ENCODE measurements around the gene AHR. TPM values are rescaled to one million over a fixed set of nuclear protein-coding genes. Genes with fewer than 3 reads are reported as not detected.

AHR gene
- total RNA-seq, 1 experiment from 2014 or later = not detected

GRCh38 chr7:17300012-17300411 is 1.6 kb downstream of the AHR start:
- Histone ChIP-seq H3K4me2 (ENCODE audit: low read depth, low read length, poor library complexity, severe bottlenecking) (no peak overlapping the region), H3K9me3 (ENCODE audit: low read length) (no peaks in the 10 kb centered on the region), H2AFZ (ENCODE audit: low read length) (peak overlapping the region; percentile 51; the same call in 1 of the 2 replicates), H3K4me1 (ENCODE audit: low read length) (peaks cover 2% of the 10 kb centered on the region; the same call in 1 of the 2 replicates), H3K79me2 (ENCODE audit: low read length) (no peaks in the 10 kb centered on the region), H3K9me2 (replicated peaks; ENCODE audit: insufficient read depth, low read length) (no peaks in the 10 kb centered on the region), H3K4me3 (ENCODE audit: low read length) (no peak overlapping the region), H3K9ac (ENCODE audit: low read length) (no peak overlapping the region), H3K27me3 (ENCODE audit: low read length) (no peaks in the 10 kb centered on the region), H3K36me3 (ENCODE audit: insufficient read depth, low read length) (no peaks in the 10 kb centered on the region), H3K27ac (ENCODE audit: low read length) (no peak overlapping the region), H4K20me1 (ENCODE audit: insufficient read depth, low read depth, low read length) (no peaks in the 10 kb centered on the region)
- DNase-seq = no peak

GRCh38 chr7:17300437-17300836 is 2.0 kb downstream of the AHR start:
- DNase-seq = no peak
- H3K27me3 ChIP-seq (ENCODE audit: low read length) = no peaks in the 10 kb centered on the region
- H3K9ac ChIP-seq (ENCODE audit: low read length) = no peak overlapping the region
- no peak overlapping the region for H3K4me2 ChIP-seq (ENCODE audit: low read depth, low read length, poor library complexity, severe bottlenecking)
- H3K36me3 ChIP-seq (ENCODE audit: insufficient read depth, low read length) = no peaks in the 10 kb centered on the region
- no peak overlapping the region for H3K4me3 ChIP-seq (ENCODE audit: low read length)
- H3K9me2 ChIP-seq (replicated peaks; ENCODE audit: insufficient read depth, low read length) = no peaks in the 10 kb centered on the region
- no peak overlapping the region for H2AFZ ChIP-seq (ENCODE audit: low read length)
- H4K20me1 ChIP-seq (ENCODE audit: insufficient read depth, low read depth, low read length) = no peaks in the 10 kb centered on the region
- peaks cover 2% of the 10 kb centered on the region; the same call in 1 of the 2 replicates for H3K4me1 ChIP-seq (ENCODE audit: low read length)
- no peak overlapping the region for H3K27ac ChIP-seq (ENCODE audit: low read length)
- H3K79me2 ChIP-seq (ENCODE audit: low read length) = no peaks in the 10 kb centered on the region
- H3K9me3 ChIP-seq (ENCODE audit: low read length) = no peaks in the 10 kb centered on the region

GRCh38 chr7:17301471-17302456 is 3.3 kb downstream of the AHR start:
- no peak overlapping the region for H2AFZ ChIP-seq (ENCODE audit: low read length)
- no peak overlapping the region for H3K27ac ChIP-seq (ENCODE audit: low read length)
- H3K36me3 ChIP-seq (ENCODE audit: insufficient read depth, low read length) = no peaks in the 10 kb centered on the region
- H4K20me1 ChIP-seq (ENCODE audit: insufficient read depth, low read depth, low read length) = no peaks in the 10 kb centered on the region
- H3K4me3 ChIP-seq (ENCODE audit: low read length) = no peak overlapping the region
- H3K9me2 ChIP-seq (replicated peaks; ENCODE audit: insufficient read depth, low read length) = no peaks in the 10 kb centered on the region
- peak; percentile 73 for DNase-seq
- no peak overlapping the region for H3K4me2 ChIP-seq (ENCODE audit: low read depth, low read length, poor library complexity, severe bottlenecking)
- H3K9me3 ChIP-seq (ENCODE audit: low read length) = no peaks in the 10 kb centered on the region
- no peak overlapping the region for H3K9ac ChIP-seq (ENCODE audit: low read length)
- H3K27me3 ChIP-seq (ENCODE audit: low read length) = no peaks in the 10 kb centered on the region
- H3K4me1 ChIP-seq (ENCODE audit: low read length) = peaks cover 2% of the 10 kb centered on the region; the same call in 1 of the 2 replicates
- H3K79me2 ChIP-seq (ENCODE audit: low read length) = no peaks in the 10 kb centered on the region

- H3K36me3 ChIP-seq (ENCODE audit: insufficient read depth, low read length) = no peaks in the 10 kb centered on the region
- no peak overlapping the region for H3K4me3 ChIP-seq (ENCODE audit: low read length)
- no peaks in the 10 kb centered on the region for H3K9me3 ChIP-seq (ENCODE audit: low read length)
- no peak overlapping the region for H3K27ac ChIP-seq (ENCODE audit: low read length)
- no peaks in the 10 kb centered on the region for H3K9me2 ChIP-seq (replicated peaks; ENCODE audit: insufficient read depth, low read length)
- peaks cover 2% of the 10 kb centered on the region; the same call in 1 of the 2 replicates for H3K4me1 ChIP-seq (ENCODE audit: low read length)
- no peak overlapping the region for H2AFZ ChIP-seq (ENCODE audit: low read length)
- H3K79me2 ChIP-seq (ENCODE audit: low read length) = no peaks in the 10 kb centered on the region
- no peak overlapping the region for H3K9ac ChIP-seq (ENCODE audit: low read length)
- H3K27me3 ChIP-seq (ENCODE audit: low read length) = no peaks in the 10 kb centered on the region
- no peak overlapping the region for H3K4me2 ChIP-seq (ENCODE audit: low read depth, low read length, poor library complexity, severe bottlenecking)
- H4K20me1 ChIP-seq (ENCODE audit: insufficient read depth, low read depth, low read length) = no peaks in the 10 kb centered on the region
- DNase-seq = peak; percentile 76
Observed at GRCh38 chr7:17302575-17303142, 4.2 kb downstream of the AHR start.

- Histone ChIP-seq H3K4me1 (ENCODE audit: low read length) (peaks cover 2% of the 10 kb centered on the region; the same call in 1 of the 2 replicates), H3K4me2 (ENCODE audit: low read depth, low read length, poor library complexity, severe bottlenecking) (no peak overlapping the region), H4K20me1 (ENCODE audit: insufficient read depth, low read depth, low read length) (no peaks in the 10 kb centered on the region), H3K27ac (ENCODE audit: low read length) (no peak overlapping the region), H3K4me3 (ENCODE audit: low read length) (no peak overlapping the region), H3K36me3 (ENCODE audit: insufficient read depth, low read length) (no peaks in the 10 kb centered on the region), H3K79me2 (ENCODE audit: low read length) (no peaks in the 10 kb centered on the region), H3K9me3 (ENCODE audit: low read length) (no peaks in the 10 kb centered on the region), H2AFZ (ENCODE audit: low read length) (no peak overlapping the region), H3K9me2 (replicated peaks; ENCODE audit: insufficient read depth, low read length) (no peaks in the 10 kb centered on the region), H3K9ac (ENCODE audit: low read length) (no peak overlapping the region), H3K27me3 (ENCODE audit: low read length) (no peaks in the 10 kb centered on the region)
- no peak for DNase-seq
Observed at GRCh38 chr7:17304926-17305325, 6.5 kb downstream of the AHR start.

GRCh38 chr7:17305387-17306171 is 7.1 kb downstream of the AHR start:
- DNase-seq = no peak
- Histone ChIP-seq H3K79me2 (ENCODE audit: low read length) (no peaks in the 10 kb centered on the region), H3K27ac (ENCODE audit: low read length) (no peak overlapping the region), H2AFZ (ENCODE audit: low read length) (no peak overlapping the region), H3K9me3 (ENCODE audit: low read length) (no peaks in the 10 kb centered on the region), H3K9ac (ENCODE audit: low read length) (no peak overlapping the region), H3K4me1 (ENCODE audit: low read length) (peaks cover 2% of the 10 kb centered on the region; the same call in 1 of the 2 replicates), H3K4me3 (ENCODE audit: low read length) (no peak overlapping the region), H3K4me2 (ENCODE audit: low read depth, low read length, poor library complexity, severe bottlenecking) (no peak overlapping the region), H4K20me1 (ENCODE audit: insufficient read depth, low read depth, low read length) (no peaks in the 10 kb centered on the region), H3K36me3 (ENCODE audit: insufficient read depth, low read length) (no peaks in the 10 kb centered on the region), H3K9me2 (replicated peaks; ENCODE audit: insufficient read depth, low read length) (no peaks in the 10 kb centered on the region), H3K27me3 (ENCODE audit: low read length) (no peaks in the 10 kb centered on the region)

- Histone ChIP-seq H3K79me2 (ENCODE audit: low read length) (no peaks in the 10 kb centered on the region), H3K4me3 (ENCODE audit: low read length) (no peak overlapping the region), H3K4me1 (ENCODE audit: low read length) (peaks cover 2% of the 10 kb centered on the region; the same call in 1 of the 2 replicates), H4K20me1 (ENCODE audit: insufficient read depth, low read depth, low read length) (no peaks in the 10 kb centered on the region), H3K36me3 (ENCODE audit: insufficient read depth, low read length) (no peaks in the 10 kb centered on the region), H3K9ac (ENCODE audit: low read length) (no peak overlapping the region), H3K27ac (ENCODE audit: low read length) (no peak overlapping the region), H3K27me3 (ENCODE audit: low read length) (no peaks in the 10 kb centered on the region), H3K9me3 (ENCODE audit: low read length) (no peaks in the 10 kb centered on the region), H3K4me2 (ENCODE audit: low read depth, low read length, poor library complexity, severe bottlenecking) (no peak overlapping the region), H2AFZ (ENCODE audit: low read length) (no peak overlapping the region), H3K9me2 (replicated peaks; ENCODE audit: insufficient read depth, low read length) (no peaks in the 10 kb centered on the region)
- DNase-seq = no peak
Observed at GRCh38 chr7:17307000-17307399, 8.5 kb downstream of the AHR start.

GRCh38 chr7:17307558-17307957 is 9.1 kb downstream of the AHR start:
- H3K4me3 ChIP-seq (ENCODE audit: low read length) = no peak overlapping the region
- no peak overlapping the region for H2AFZ ChIP-seq (ENCODE audit: low read length)
- H4K20me1 ChIP-seq (ENCODE audit: insufficient read depth, low read depth, low read length) = no peaks in the 10 kb centered on the region
- no peak overlapping the region for H3K4me2 ChIP-seq (ENCODE audit: low read depth, low read length, poor library complexity, severe bottlenecking)
- no peak overlapping the region for H3K9ac ChIP-seq (ENCODE audit: low read length)
- no peak for DNase-seq
- H3K9me2 ChIP-seq (replicated peaks; ENCODE audit: insufficient read depth, low read length) = no peaks in the 10 kb centered on the region
- no peaks in the 10 kb centered on the region for H3K9me3 ChIP-seq (ENCODE audit: low read length)
- no peaks in the 10 kb centered on the region for H3K27me3 ChIP-seq (ENCODE audit: low read length)
- H3K4me1 ChIP-seq (ENCODE audit: low read length) = peaks cover 2% of the 10 kb centered on the region; the same call in 1 of the 2 replicates
- H3K36me3 ChIP-seq (ENCODE audit: insufficient read depth, low read length) = no peaks in the 10 kb centered on the region
- H3K79me2 ChIP-seq (ENCODE audit: low read length) = no peaks in the 10 kb centered on the region
- H3K27ac ChIP-seq (ENCODE audit: low read length) = no peak overlapping the region

All from Karpas-422 (cell line).